Left renal pelvis (tissue), 4 donors: ENCODE data around the gene DMWD. TPM values are rescaled to one million over a fixed set of nuclear protein-coding genes. Genes with fewer than 3 reads are reported as not detected.
"Not testable (repeated sequence)": the region's sequence is repeated elsewhere in the genome, so short reads cannot be mapped to it uniquely, and the experiment has no call there.

Experiments
- DNase-seq, 4 donors: peaks; one replicate each; pipeline ENCODE4 v3.0.0-alpha.2; 2013; ENCODE audit warnings: low read depth in 4 of 4, low spot score in 3 of 4
- polyA plus RNA-seq, 4 donors: library from polyadenylated mRNA; unstranded; fragments of 120-200 nt; gene quantifications; one replicate each; pipeline ENCODE4 v1.2.1, GENCODE V29; 2013; ENCODE audit not compliant: insufficient read length in 4 of 4

The DMWD gene
- polyA plus RNA-seq, 4 donors: 25.4 to 47.1 (median 33.7) TPM

- no peak for DNase-seq
Observed at GRCh38 chr19:45816236-45817009, 23.8 kb upstream of the DMWD start.

GRCh38 chr19:45815481-45816216 lies 23.0 kb upstream of the DMWD start:
- DNase-seq: peak in 3 of 4 donors; percentile 51 to 61 (median 51)

GRCh38 chr19:45814851-45815480 lies 22.3 kb upstream of the DMWD start, which contains the start of gene RSPH6A:
RSPH6A (minus strand) TSS chr19:45815308; CDS start chr19:45815176, 132 bp downstream.
- DNase-seq: no peak

- DNase-seq: no peak
Observed at GRCh38 chr19:45814166-45814780, 21.6 kb upstream of the DMWD start.

- no peak for DNase-seq
Observed at GRCh38 chr19:45812297-45812696, 19.7 kb upstream of the DMWD start.

- no peak for DNase-seq
Observed at GRCh38 chr19:45809643-45810159, 17.1 kb upstream of the DMWD start.

GRCh38 chr19:45805719-45806118 lies 13.1 kb upstream of the DMWD start:
- DNase-seq: no peak

GRCh38 chr19:45804959-45805230 lies 12.2 kb upstream of the DMWD start:
- DNase-seq: no peak

GRCh38 chr19:45804140-45804958 lies 11.7 kb upstream of the DMWD start:
- no peak for DNase-seq

GRCh38 chr19:45801603-45802175 lies 9.0 kb upstream of the DMWD start:
- DNase-seq: no peak

- no peak for DNase-seq
Observed at GRCh38 chr19:45800070-45800553, 7.5 kb upstream of the DMWD start.

- DNase-seq: not testable (repeated sequence)
Observed at GRCh38 chr19:45799541-45799940, 6.9 kb upstream of the DMWD start.

- DNase-seq: peak in 3 of 4 donors; percentile 51 to 66 (median 52)
Observed at GRCh38 chr19:45798995-45799517, 6.4 kb upstream of the DMWD start.

- DNase-seq: no peak
Observed at GRCh38 chr19:45794627-45795026, 2.0 kb upstream of the DMWD start.

- no peak for DNase-seq
Observed at GRCh38 chr19:45793876-45794275, 1.2 kb upstream of the DMWD start.

- DNase-seq: no peak
Observed at GRCh38 chr19:45793178-45793564, 526 bp upstream of the DMWD start.

- DNase-seq: no peak
Observed at GRCh38 chr19:45791744-45792469, 738 bp downstream of the DMWD start.

- no peak for DNase-seq
Observed at GRCh38 chr19:45790942-45791341, 1.7 kb downstream of the DMWD start.
